HCT116 (cell line): ENCODE data around the gene MLC1. TPM values are rescaled to one million over a fixed set of nuclear protein-coding genes. Genes with fewer than 3 reads are reported as not detected.

Experiments
- ATAC-seq: fragments of 200-7000 bp; cut with Tn5 transposase; 2 replicates; pipeline ENCODE4 v1.9.1; 2020; ENCODE audit warnings: mild to moderate bottlenecking, moderate library complexity
- BruUV-seq: library from RNA; stranded (reverse); fragments of 400-500 nt; replicated peaks from 2 replicates; lab custom pipeline; 2021; lab: Mats Ljungman, UMichigan
- CTCF ChIA-PET: fragments of 300-600 bp; sonication (Branson Sonifier 250); formaldehyde crosslinking; loops from one replicate; lab custom pipeline; 2021; ENCODE audit warnings: antibody characterized with exemption; lab: Charles Lee
- POLR2A ChIA-PET: fragments of 300-600, 350-600 bp; sonication (Branson Sonifier 250); formaldehyde crosslinking; loops from one replicate; lab custom pipeline; 2021; ENCODE audit warnings: antibody characterized with exemption; lab: Charles Lee
- RAD21 ChIA-PET, 2 experiments: fragments of 300-600 bp; sonication (Branson Sonifier 250); formaldehyde crosslinking; loops; one replicate each; lab custom pipeline; 2023; ENCODE audit warnings: low total read pairs in 2 of 2; ENCODE audit not compliant: uncharacterized antibody in 2 of 2, unreplicated experiment in 2 of 2, low non-redundant PET in 1 of 2; lab: Charles Lee
- DNase-seq: peaks from one replicate; pipeline ENCODE4 v3.0.0-alpha.2; 2010; ENCODE audit warnings: low read depth, low spot score
- H2AFZ ChIP-seq: fragments of 200-600 bp; shearing (Covaris generic), sonication (generic); 2 replicates; pipeline ENCODE4 v1.6.1; 2017; ENCODE audit warnings: low read depth, mixed run types, mixed read lengths, antibody characterized with exemption, low read length; ENCODE audit not compliant: poor library complexity, severe bottlenecking
- H3K27ac ChIP-seq: 2 replicates; pipeline ENCODE4 v1.5.1; 2012; ENCODE audit warnings: low read depth, low read length
- H3K27me3 ChIP-seq: fragments of 200-600 bp; sonication (generic); 2 replicates; pipeline ENCODE4 v1.6.1; 2016; ENCODE audit warnings: mixed run types, low read length, mixed read lengths; ENCODE audit not compliant: insufficient read depth
- H3K36me3 ChIP-seq, 2 experiments: fragments of 200-500 bp in 1 of 2; fragments of 200-600 bp in 1 of 2; sonication (Bioruptor generic) in 1 of 2; sonication (generic) in 1 of 2; 2 replicates each; pipeline versions ENCODE4 v1.5.1 to v1.6.1; 2014 to 2016; ENCODE audit warnings: low read length in 2 of 2, inconsistent platforms in 1 of 2, mixed read lengths in 1 of 2, mixed run types in 1 of 2; ENCODE audit not compliant: insufficient read depth in 2 of 2, control insufficient read depth in 1 of 2
- H3K4me1 ChIP-seq, 2 experiments: fragments of 200-600 bp in 1 of 2; sonication (generic) in 1 of 2; 2 replicates each; pipeline versions ENCODE4 v1.5.1 to v1.6.1; 2012 to 2017; ENCODE audit warnings: low read length in 2 of 2, inconsistent platforms in 1 of 2, mild to moderate bottlenecking in 1 of 2, mixed read lengths in 1 of 2, mixed run types in 1 of 2, moderate library complexity in 1 of 2; ENCODE audit not compliant: insufficient read depth in 2 of 2, control insufficient read depth in 1 of 2
- H3K4me2 ChIP-seq: fragments of 200-600 bp; sonication (generic); 2 replicates; pipeline ENCODE4 v1.6.1; 2017; ENCODE audit warnings: mixed run types, low read length, mixed read lengths
- H3K4me3 ChIP-seq, 2 experiments: fragments of 200-600 bp in 1 of 2; sonication (generic) in 1 of 2; replicated peaks in 1 of 2; 2 replicates each; pipeline ENCODE4 v1.5.1; 2011 to 2016; ENCODE audit warnings: low read length in 2 of 2, control low read depth in 1 of 2, low read depth in 1 of 2, mild to moderate bottlenecking in 1 of 2, mixed read lengths in 1 of 2, mixed run types in 1 of 2
- H3K79me2 ChIP-seq: fragments of 200-600 bp; sonication (generic); 2 replicates; pipeline ENCODE4 v1.6.1; 2017; ENCODE audit warnings: mild to moderate bottlenecking, mixed run types, low read length, moderate library complexity, mixed read lengths; ENCODE audit not compliant: insufficient read depth
- H3K9ac ChIP-seq: fragments of 200-600 bp; sonication (generic); 2 replicates; pipeline ENCODE4 v1.6.1; 2016; ENCODE audit warnings: low read length, mixed read lengths
- H3K9me2 ChIP-seq: fragments of 200-600 bp; sonication (generic), shearing (Covaris generic); 2 replicates; pipeline ENCODE4 v1.6.1; 2017; ENCODE audit warnings: mixed run types, mild to moderate bottlenecking, moderate library complexity; ENCODE audit not compliant: insufficient read depth
- H3K9me3 ChIP-seq, 2 experiments: fragments of 200-500 bp in 1 of 2; fragments of 200-600 bp in 1 of 2; sonication (Bioruptor generic) in 1 of 2; sonication (generic) in 1 of 2; 2 replicates each; pipeline ENCODE4 v1.6.1; 2014 to 2017; ENCODE audit warnings: low read length in 2 of 2, mixed read lengths in 2 of 2, inconsistent platforms in 1 of 2, low read depth in 1 of 2, mild to moderate bottlenecking in 1 of 2, mixed run types in 1 of 2, moderate library complexity in 1 of 2; ENCODE audit not compliant: control insufficient read depth in 1 of 2, insufficient read depth in 1 of 2
- H4K20me1 ChIP-seq: fragments of 200-600 bp; sonication (generic), shearing (Covaris generic); 2 replicates; pipeline ENCODE4 v1.6.1; 2017; ENCODE audit warnings: mixed run types, mild to moderate bottlenecking, moderate library complexity; ENCODE audit not compliant: insufficient read depth
- CBX3 ChIP-seq: IDR thresholded peaks from 2 replicates; pipeline ENCODE4 v1.6.1; 2012; ENCODE audit warnings: low read depth
- EGR1 ChIP-seq: IDR thresholded peaks from 2 replicates; pipeline ENCODE4 v1.6.1; 2012; ENCODE audit warnings: low read depth
- POLR2A ChIP-seq: IDR thresholded peaks from 2 replicates; pipeline ENCODE4 v1.7.0; 2011; ENCODE audit warnings: borderline replicate concordance; ENCODE audit not compliant: insufficient read depth, insufficient read length; ENCODE audit errors: extremely low read depth
- POLR2AphosphoS5 ChIP-seq: IDR thresholded peaks from 2 replicates; pipeline ENCODE4 v1.6.1; 2011; ENCODE audit warnings: mild to moderate bottlenecking, low read depth, low read length, moderate library complexity
- RAD21 ChIP-seq: IDR thresholded peaks from 2 replicates; pipeline ENCODE4 v1.6.1; 2012; ENCODE audit warnings: low read depth, mild to moderate bottlenecking
- REST ChIP-seq: IDR thresholded peaks from 2 replicates; pipeline ENCODE4 v1.6.1; 2012; ENCODE audit warnings: low read depth
- SP1 ChIP-seq: IDR thresholded peaks from 2 replicates; pipeline ENCODE4 v1.6.1; 2012; ENCODE audit warnings: low read depth
- TCF7L2 ChIP-seq: IDR thresholded peaks from 2 replicates; pipeline ENCODE4 v1.7.0; 2011; ENCODE audit warnings: borderline replicate concordance, inconsistent platforms; ENCODE audit not compliant: insufficient read depth, insufficient read length; ENCODE audit errors: extremely low read depth
- ZBTB33 ChIP-seq: IDR thresholded peaks from 2 replicates; pipeline ENCODE4 v1.6.1; 2011; ENCODE audit warnings: mild to moderate bottlenecking, low read length, moderate library complexity; ENCODE audit not compliant: insufficient replicate concordance; ENCODE audit errors: extremely low read depth
- intact Hi-C: fragments of 100-400 bp; cut with micrococcal nuclease; formaldehyde crosslinking; loops from 2 replicates; pipeline ENCODE4 v1.10.0; 2022
- total RNA-seq: library from RNA; stranded (reverse); gene quantifications from one replicate; pipeline ENCODE4 v1.2.1, GENCODE V29; 2021; ENCODE audit not compliant: unreplicated experiment

MLC1 gene
- total RNA-seq, 1 experiment from 2014 or later, result not detected

- ChIA-PET RAD21 (no interaction called here), CTCF (no interaction called here), POLR2A (no interaction called here)
- intact Hi-C loops, result no loop called here
- no peaks in the 10 kb centered on the region for H3K79me2 ChIP-seq
- TF ChIP-seq SP1 (no peak), REST (no peak), ZBTB33 (no peak), POLR2AphosphoS5 (no peak), RAD21 (no peak), EGR1 (no peak), CBX3 (no peak), TCF7L2 (no peak), POLR2A (no peak)
- H3K27me3 ChIP-seq, result no peaks in the 10 kb centered on the region
- no peaks in the 10 kb centered on the region for H3K4me1 ChIP-seq
- H3K4me3 ChIP-seq, result no peak overlapping the region
- ATAC-seq (no peak), DNase-seq (no peak)
- H3K9ac ChIP-seq, result no peak overlapping the region
- H3K9me2 ChIP-seq, result no peaks in the 10 kb centered on the region
- no peaks in the 10 kb centered on the region for H3K36me3 ChIP-seq
- H4K20me1 ChIP-seq, result no peaks in the 10 kb centered on the region
- no peak overlapping the region for H3K4me2 ChIP-seq
- H3K27ac ChIP-seq, result no peak overlapping the region
- no peaks in the 10 kb centered on the region for H3K9me3 ChIP-seq
- BruUV-seq, result no TSS peak
- H2AFZ ChIP-seq, result no peak overlapping the region
Observed at GRCh38 chr22:50051930-50052329, 33.3 kb downstream of the MLC1 start.
